K562 (cell line): Measurements from ENCODE around the gene TRPC4AP.

Experiments
- CHD2 ChIP-seq: IDR thresholded peaks from 2 replicates; pipeline ENCODE4 v1.6.1; 2011; ENCODE audit warnings: low read depth, low read length
- CTCF ChIP-seq, 3 experiments: IDR thresholded peaks in 2 of 3; conservative IDR thresholded peaks in 1 of 3; 2 replicates each; pipeline ENCODE4 v1.5.1; 2011 to 2012; ENCODE audit warnings: low read length in 3 of 3, mild to moderate bottlenecking in 3 of 3, control low read depth in 2 of 3, improper control_type of control experiment in 1 of 3, inconsistent platforms in 1 of 3, low read depth in 1 of 3, mixed read lengths in 1 of 3, moderate library complexity in 1 of 3; ENCODE audit not compliant: insufficient read depth in 2 of 3
- HBP1 ChIP-seq: fragments of 450-650 bp; formaldehyde crosslinking; IDR thresholded peaks from 2 replicates; pipeline ENCODE4 v1.4.0; 2022; ENCODE audit warnings: missing genetic modification characterization
- MEF2A ChIP-seq: IDR thresholded peaks from 2 replicates; pipeline ENCODE4 v1.6.1; 2011; ENCODE audit warnings: low read depth, mild to moderate bottlenecking, low read length, moderate library complexity; ENCODE audit not compliant: control insufficient read depth
- SMC3 ChIP-seq: conservative IDR thresholded peaks from 2 replicates; pipeline ENCODE4 v1.6.1; 2011; ENCODE audit warnings: low read depth, low read length, improper control_type of control experiment; ENCODE audit not compliant: insufficient read depth
- SP1 ChIP-seq: sonication (generic); formaldehyde crosslinking; IDR thresholded peaks from 2 replicates; pipeline ENCODE4 v1.8.1; 2022; ENCODE audit warnings: mild to moderate bottlenecking, missing genetic modification reagents

- TF ChIP-seq SMC3 = no peak
- TF ChIP-seq SP1 (CRISPR knock-in tag) = no peak
- no peak for TF ChIP-seq CTCF (IDR thresholded peaks at IDR 0.05 in 2 of 3, conservative IDR thresholded peaks at IDR 0.05 in 1 of 3; ENCODE audit: insufficient read depth in 2 of 3, low read depth in 1 of 3, low read length in 3 of 3)
- TF ChIP-seq MEF2A = no peak
- no peak for TF ChIP-seq CHD2
- no peak for TF ChIP-seq HBP1 (CRISPR knock-in tag)
These were observed 50.3 kb downstream of the TRPC4AP start for GRCh38 chr20:35042268-35042667.
